Caco-2 (cell line): ENCODE results near the gene IGFLR1. TPM values are rescaled to one million over a fixed set of nuclear protein-coding genes. Genes with fewer than 3 reads are reported as not detected.

Source experiments
- BruUV-seq: library from RNA; stranded (reverse); fragments of 400-500 nt; replicated peaks from 2 replicates; lab custom pipeline; 2021; lab: Mats Ljungman, UMichigan
- CTCF ChIA-PET: fragments of 300-600 bp; sonication (Branson Sonifier 250); formaldehyde crosslinking; loops from one replicate; lab custom pipeline; 2022; ENCODE audit warnings: antibody characterized with exemption; lab: Charles Lee
- POLR2A ChIA-PET: fragments of 300-600 bp; sonication (Branson Sonifier 250); formaldehyde crosslinking; loops from one replicate; lab custom pipeline; 2022; ENCODE audit warnings: antibody characterized with exemption; lab: Charles Lee
- DNase-seq, 2 experiments: peaks; one replicate each; pipeline versions ENCODE4 v3.0.0 to v3.0.0-alpha.2; 2020 to 2022
- H3K27me3 ChIP-seq: replicated peaks from 2 replicates; pipeline ENCODE4 v1.6.0; 2011; ENCODE audit warnings: low read length; ENCODE audit not compliant: control insufficient read depth, insufficient read depth
- H3K36me3 ChIP-seq: 2 replicates; pipeline ENCODE4 v1.5.1; 2011; ENCODE audit warnings: low read length; ENCODE audit not compliant: control insufficient read depth, insufficient read depth
- H3K4me1 ChIP-seq: fragments of 250-450 bp; sonication (Bioruptor Pico); 2 replicates; pipeline ENCODE4 v1.5.1; 2020; ENCODE audit warnings: mild to moderate bottlenecking
- H3K4me3 ChIP-seq: 2 replicates; pipeline ENCODE4 v1.5.1; 2011; ENCODE audit warnings: low read depth, mild to moderate bottlenecking, control low read depth, low read length
- H3K9me3 ChIP-seq: fragments of 250-450 bp; sonication (Bioruptor Pico); 2 replicates; pipeline ENCODE4 v1.5.1; 2020; ENCODE audit warnings: mild to moderate bottlenecking, moderate library complexity
- H3K27ac Mint-ChIP-seq: one replicate; pipeline ENCODE4 v1.8.0; 2022; ENCODE audit warnings: mixed read lengths; ENCODE audit not compliant: unreplicated experiment
- H3K27me3 Mint-ChIP-seq: one replicate; pipeline ENCODE4 v1.8.0; 2022; ENCODE audit warnings: mixed read lengths; ENCODE audit not compliant: insufficient read depth, unreplicated experiment
- H3K36me3 Mint-ChIP-seq: one replicate; pipeline ENCODE4 v1.8.0; 2022; ENCODE audit warnings: mild to moderate bottlenecking, mixed read lengths; ENCODE audit not compliant: insufficient read depth, unreplicated experiment
- H3K4me1 Mint-ChIP-seq: one replicate; pipeline ENCODE4 v1.8.0; 2022; ENCODE audit warnings: low read depth, mixed read lengths; ENCODE audit not compliant: unreplicated experiment
- H3K4me3 Mint-ChIP-seq: one replicate; pipeline ENCODE4 v1.8.0; 2022; ENCODE audit warnings: mild to moderate bottlenecking, moderate library complexity, mixed read lengths; ENCODE audit not compliant: unreplicated experiment
- H3K9me3 Mint-ChIP-seq: one replicate; pipeline ENCODE4 v1.8.0; 2022; ENCODE audit warnings: mixed read lengths; ENCODE audit not compliant: unreplicated experiment
- intact Hi-C: fragments of 100-400 bp; cut with micrococcal nuclease; formaldehyde crosslinking; loops from one replicate; pipeline ENCODE4 v1.10.0; 2022; ENCODE audit not compliant: unreplicated experiment
- total RNA-seq: library from RNA; stranded (reverse); gene quantifications from 2 replicates; pipeline ENCODE4 v1.2.3, GENCODE V29; 2022
- TF ChIP-seq, protein P1 (sequence below), 2 experiments: fragments of 200-600 bp in 1 of 2; IDR thresholded peaks; 1 replicate in 1 of 2; 2 replicates in 1 of 2; pipeline versions ENCODE4 v1.5.1 to v1.8.0; 2011 to 2022; ENCODE audit warnings: antibody characterized with exemption in 1 of 2, control low read depth in 1 of 2, inconsistent platforms in 1 of 2, low read depth in 1 of 2, low read length in 1 of 2, mild to moderate bottlenecking in 1 of 2, moderate library complexity in 1 of 2; ENCODE audit not compliant: insufficient read depth in 1 of 2, severe bottlenecking in 1 of 2, unreplicated experiment in 1 of 2

The IGFLR1 gene
- total RNA-seq, 1 experiment from 2014 or later = 11.3 TPM

DNA sequence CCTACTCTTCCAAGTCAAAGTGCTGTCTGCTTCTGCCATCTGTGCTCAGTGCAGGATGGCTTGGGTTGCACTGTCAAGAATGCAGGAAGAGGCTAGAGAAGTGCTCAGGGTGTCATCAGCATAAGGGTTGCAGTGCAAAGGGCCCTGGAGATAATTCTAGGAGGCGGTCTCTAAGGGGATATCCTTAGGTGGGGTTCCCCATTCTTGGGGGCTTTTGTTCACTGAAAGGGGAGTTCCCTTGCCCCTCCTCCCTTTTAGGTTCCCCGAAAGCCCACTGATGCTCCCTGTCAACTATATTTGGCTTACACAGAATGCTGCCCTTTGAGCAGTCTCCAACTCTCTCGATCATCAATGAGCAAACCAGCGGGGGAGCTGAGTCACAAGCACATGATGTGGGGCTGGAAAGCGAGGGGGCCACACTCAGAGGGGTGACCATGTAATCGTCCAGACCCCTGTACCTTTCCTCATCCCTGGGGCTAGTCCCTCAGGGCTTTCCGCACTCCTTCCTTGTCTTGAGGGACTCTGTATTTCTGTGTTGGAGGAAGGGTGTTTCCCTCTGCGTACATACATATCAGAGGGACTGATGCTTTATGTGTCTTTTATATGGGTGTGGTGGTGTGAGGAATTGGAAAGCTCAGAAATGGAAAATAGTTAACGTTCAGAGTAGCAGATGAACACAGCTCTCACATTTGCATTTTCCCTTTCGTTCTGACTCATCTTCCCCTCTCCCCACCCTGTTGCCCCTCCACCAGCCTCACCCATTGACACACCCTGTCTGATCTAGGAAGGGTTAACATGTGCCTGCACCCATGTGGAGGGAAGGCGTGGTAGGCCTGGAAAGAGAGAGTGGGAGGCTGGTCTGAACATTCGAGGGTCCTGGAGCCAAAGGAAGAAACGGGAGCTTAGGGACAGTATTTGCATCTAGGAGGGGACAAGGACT, 31.2 kb downstream of the IGFLR1 start:
- no peak for DNase-seq
- Histone ChIP-seq H3K4me3 (no peak overlapping the region), H3K27me3 (no peaks in the 10 kb centered on the region), H3K36me3 (no peaks in the 10 kb centered on the region), H3K9me3 (no peaks in the 10 kb centered on the region), H3K4me1 (peaks cover 8% of the 10 kb centered on the region)
- ChIA-PET CTCF (no interaction called here), POLR2A (no interaction called here)
- Mint-ChIP-seq H3K27ac (no peak overlapping the region), H3K9me3 (no peaks in the 10 kb centered on the region), H3K27me3 (peaks cover 6% of the 10 kb centered on the region), H3K4me3 (no peak overlapping the region), H3K4me1 (peaks cover 9% of the 10 kb centered on the region), H3K36me3 (peaks cover 4% of the 10 kb centered on the region)
- intact Hi-C loops = no loop called here
- BruUV-seq = no TSS peak
- TF ChIP-seq, protein P1, sequence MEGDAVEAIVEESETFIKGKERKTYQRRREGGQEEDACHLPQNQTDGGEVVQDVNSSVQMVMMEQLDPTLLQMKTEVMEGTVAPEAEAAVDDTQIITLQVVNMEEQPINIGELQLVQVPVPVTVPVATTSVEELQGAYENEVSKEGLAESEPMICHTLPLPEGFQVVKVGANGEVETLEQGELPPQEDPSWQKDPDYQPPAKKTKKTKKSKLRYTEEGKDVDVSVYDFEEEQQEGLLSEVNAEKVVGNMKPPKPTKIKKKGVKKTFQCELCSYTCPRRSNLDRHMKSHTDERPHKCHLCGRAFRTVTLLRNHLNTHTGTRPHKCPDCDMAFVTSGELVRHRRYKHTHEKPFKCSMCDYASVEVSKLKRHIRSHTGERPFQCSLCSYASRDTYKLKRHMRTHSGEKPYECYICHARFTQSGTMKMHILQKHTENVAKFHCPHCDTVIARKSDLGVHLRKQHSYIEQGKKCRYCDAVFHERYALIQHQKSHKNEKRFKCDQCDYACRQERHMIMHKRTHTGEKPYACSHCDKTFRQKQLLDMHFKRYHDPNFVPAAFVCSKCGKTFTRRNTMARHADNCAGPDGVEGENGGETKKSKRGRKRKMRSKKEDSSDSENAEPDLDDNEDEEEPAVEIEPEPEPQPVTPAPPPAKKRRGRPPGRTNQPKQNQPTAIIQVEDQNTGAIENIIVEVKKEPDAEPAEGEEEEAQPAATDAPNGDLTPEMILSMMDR (IDR thresholded peaks at IDR 0.05; ENCODE audit: insufficient read depth in 1 of 2, low read depth in 1 of 2, low read length in 1 of 2, severe bottlenecking in 1 of 2, unreplicated experiment in 1 of 2) = no peak

DNA sequence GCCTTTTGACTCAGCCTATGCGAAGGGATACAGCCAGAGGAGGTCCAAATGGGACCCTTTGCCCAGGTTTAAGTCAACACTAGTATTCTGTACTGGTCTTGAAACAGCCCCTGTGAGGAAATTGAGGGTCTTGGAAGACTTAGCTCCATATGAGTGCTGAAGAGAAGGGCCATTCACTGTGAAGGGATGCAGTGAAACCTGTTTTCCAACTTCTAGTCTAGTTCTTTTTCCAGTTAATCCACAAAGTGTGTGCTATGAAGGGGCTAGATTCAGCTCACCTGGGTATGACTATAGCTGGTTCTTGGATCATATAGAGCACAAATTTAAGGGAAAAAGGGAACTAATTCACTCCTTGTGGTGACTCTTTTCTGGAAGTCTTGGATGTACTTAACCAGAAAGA, 33.9 kb downstream of the IGFLR1 start:
- intact Hi-C loops = no loop called here
- no peak overlapping the region for H3K27ac Mint-ChIP-seq
- H3K4me3 Mint-ChIP-seq = no peak overlapping the region
- TF ChIP-seq, protein P1 (IDR thresholded peaks at IDR 0.05; ENCODE audit: insufficient read depth in 1 of 2, low read depth in 1 of 2, low read length in 1 of 2, severe bottlenecking in 1 of 2, unreplicated experiment in 1 of 2) = no peak
- CTCF ChIA-PET = interaction anchor here (0.6 to 1.5 kb wide), 2 partner anchors 16 to 223 kb away, joined by 3 read pairs; no protein-coding TSS in a partner anchor
- no TSS peak for BruUV-seq
- Histone ChIP-seq H3K9me3 (no peaks in the 10 kb centered on the region), H3K4me1 (no peaks in the 10 kb centered on the region), H3K27me3 (no peaks in the 10 kb centered on the region), H3K36me3 (no peaks in the 10 kb centered on the region), H3K4me3 (no peak overlapping the region)
- POLR2A ChIA-PET = interaction anchor here (0.6 kb wide), 1 partner anchor 49 kb away, joined by 3 read pairs; no protein-coding TSS in a partner anchor
- DNase-seq = no peak
- H3K27me3 Mint-ChIP-seq = peaks cover 6% of the 10 kb centered on the region
- peaks cover 4% of the 10 kb centered on the region for H3K36me3 Mint-ChIP-seq
- H3K9me3 Mint-ChIP-seq = no peaks in the 10 kb centered on the region
- no peaks in the 10 kb centered on the region for H3K4me1 Mint-ChIP-seq

DNA sequence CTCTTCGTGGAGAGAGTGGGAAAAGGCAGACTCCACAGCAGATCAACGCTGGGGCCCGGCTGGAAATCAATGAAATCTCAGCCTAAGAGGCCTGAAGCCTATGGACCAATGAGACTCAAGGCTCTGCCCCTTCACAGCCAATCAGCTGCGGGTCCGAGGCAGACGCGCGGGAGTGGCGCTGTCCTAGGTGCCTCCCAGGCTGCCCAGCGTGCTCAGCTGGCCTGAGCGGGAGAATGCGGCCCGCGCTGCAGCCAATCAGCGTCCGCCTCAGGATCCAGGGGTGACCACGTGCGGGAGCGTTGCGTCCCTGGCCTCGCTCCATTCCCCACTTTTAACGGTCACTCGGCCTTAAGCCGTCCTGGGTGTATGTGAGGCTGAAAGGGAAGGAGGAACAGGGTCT, 38.0 kb downstream of the IGFLR1 start, which contains the start of gene ZBTB32:
Gene ZBTB32, plus strand, starts transcription at position 341 of the 400 bp plus-strand sequence. CDS start 10,069 bp downstream, outside the sequence.
- ChIA-PET CTCF (no interaction called here), POLR2A (no interaction called here)
- no peaks in the 10 kb centered on the region for H3K9me3 Mint-ChIP-seq
- TF ChIP-seq, protein P1 (IDR thresholded peaks at IDR 0.05; ENCODE audit: insufficient read depth in 1 of 2, low read depth in 1 of 2, low read length in 1 of 2, severe bottlenecking in 1 of 2, unreplicated experiment in 1 of 2) = no peak
- Histone ChIP-seq H3K36me3 (no peaks in the 10 kb centered on the region), H3K9me3 (no peaks in the 10 kb centered on the region), H3K4me3 (no peak within 1 kb of the TSS), H3K4me1 (no peaks in the 10 kb centered on the region), H3K27me3 (no peaks in the 10 kb centered on the region)
- intact Hi-C loops = loop anchor here (5.0 kb wide), 1 partner anchor 348 kb away; the partner anchor contains the start of genes THAP8 and WDR62
- peaks cover 3% of the 10 kb centered on the region for H3K27me3 Mint-ChIP-seq
- H3K4me1 Mint-ChIP-seq = peaks cover 6% of the 10 kb centered on the region
- H3K27ac Mint-ChIP-seq = no peak within 1 kb of the TSS
- DNase-seq = peak in 1 of 2 experiments; percentile 23
- peaks cover 9% of the 10 kb centered on the region for H3K36me3 Mint-ChIP-seq
- no TSS peak for BruUV-seq
- H3K4me3 Mint-ChIP-seq = no peak within 1 kb of the TSS
